Measurements from ENCODE around the gene ACOT11.
"Not testable (repeated sequence)": the region's sequence is repeated elsewhere in the genome, so short reads cannot be mapped to it uniquely, and the experiment has no call there.

Gene ACOT11

GRCh38 chr1:54636461-54637446 is 88.7 kb downstream of the ACOT11 start:
- not testable (repeated sequence) for DNase-seq (ENCODE audit: insufficient read length, low spot score); FAIRE-seq

DNA sequence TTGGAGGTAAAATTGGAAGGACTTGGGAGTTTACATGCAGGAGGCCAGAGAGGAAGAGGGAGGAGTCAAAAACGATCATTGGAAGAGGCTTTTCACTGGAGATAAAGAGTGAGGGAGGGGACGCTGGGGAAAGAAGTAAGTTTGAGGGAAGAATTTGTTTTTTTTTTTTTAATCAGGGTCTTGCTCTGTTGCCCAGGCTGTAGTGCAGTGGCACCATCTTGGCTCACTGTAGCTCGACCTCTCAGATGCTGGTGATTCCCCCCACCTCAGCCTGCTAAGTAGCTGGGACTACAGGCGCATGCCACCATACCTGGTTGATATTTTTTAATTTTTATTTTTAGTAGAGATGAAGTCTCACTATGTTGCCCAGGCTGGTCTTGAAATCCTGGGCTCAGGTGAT is 92.3 kb downstream of the ACOT11 start:
- FAIRE-seq (no peak), DNase-seq (ENCODE audit: insufficient read length, low spot score) (no peak)

DNA sequence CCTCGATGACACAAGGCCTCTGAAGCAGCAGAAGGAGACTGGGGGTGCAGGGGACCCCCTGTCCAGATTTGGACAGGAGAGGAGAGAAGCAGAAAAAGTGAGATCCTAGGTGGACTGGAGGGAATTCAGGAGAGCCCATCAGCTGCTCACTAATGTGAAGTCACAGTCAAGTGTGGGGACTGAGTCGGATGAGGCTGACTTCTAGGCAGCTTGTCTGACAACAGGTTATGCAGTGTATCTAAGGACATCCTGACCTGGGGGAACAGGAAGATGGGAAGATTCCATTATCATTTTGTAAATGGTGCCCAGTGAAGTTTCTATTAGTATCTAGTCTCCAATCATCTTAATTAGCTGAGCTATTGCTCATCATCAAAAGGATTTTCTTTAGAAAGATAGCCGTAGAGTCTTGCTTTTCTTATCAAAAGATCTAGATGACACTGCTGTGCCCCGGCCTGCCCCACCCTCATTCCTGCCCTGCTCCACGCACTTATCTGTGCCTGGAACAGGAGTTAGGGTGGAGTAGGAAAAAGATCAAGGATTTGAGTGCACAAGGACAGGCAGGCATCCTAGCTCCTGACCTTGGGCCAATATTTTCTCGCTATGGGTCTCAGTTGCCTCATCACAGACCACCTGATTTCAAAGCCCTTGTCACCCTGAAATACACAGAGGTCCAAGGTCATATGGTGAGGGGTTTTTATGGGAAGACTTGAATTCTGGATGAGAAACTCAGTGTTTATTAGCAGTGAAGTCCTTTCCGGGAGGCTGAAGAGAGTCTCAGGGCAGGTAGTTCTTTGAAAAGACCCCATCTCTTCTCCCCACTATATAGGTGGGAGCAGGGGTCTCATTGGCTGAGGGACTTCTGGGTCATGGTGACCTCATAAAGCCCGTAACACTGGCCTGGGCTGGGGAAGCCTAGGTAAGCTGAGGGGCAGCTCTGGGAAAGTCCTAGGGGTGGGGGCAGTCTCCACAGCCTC is 93.1 kb downstream of the ACOT11 start, which contains the start of gene MROH7:
TSS of gene MROH7 (plus strand) at position 924 of the 974 bp plus-strand sequence. CDS start 11,141 bp downstream, outside the sequence.
- FAIRE-seq (no peak), DNase-seq (ENCODE audit: insufficient read length, low spot score) (no peak)

DNA sequence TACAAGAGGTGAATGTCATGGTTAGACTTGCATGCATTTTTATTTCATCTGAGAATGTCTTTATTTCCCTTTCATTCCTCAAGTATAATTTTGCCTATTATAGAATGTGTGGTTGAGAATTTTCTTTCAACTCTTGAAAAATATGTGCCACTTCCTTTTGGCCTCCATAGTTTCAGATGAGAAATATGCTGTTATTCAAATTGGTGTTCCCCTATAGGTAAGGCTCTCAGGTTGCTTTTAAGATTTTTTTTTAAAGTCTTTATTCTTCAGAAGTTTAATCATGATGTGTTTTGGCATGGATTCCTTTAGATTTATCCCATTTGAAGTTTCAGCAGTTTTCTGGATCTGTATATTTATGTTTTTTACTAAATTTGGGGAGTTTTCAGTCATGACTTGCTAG is 95.7 kb downstream of the ACOT11 start:
- DNase-seq (ENCODE audit: insufficient read length, low spot score) = no peak
- no peak for FAIRE-seq

DNA sequence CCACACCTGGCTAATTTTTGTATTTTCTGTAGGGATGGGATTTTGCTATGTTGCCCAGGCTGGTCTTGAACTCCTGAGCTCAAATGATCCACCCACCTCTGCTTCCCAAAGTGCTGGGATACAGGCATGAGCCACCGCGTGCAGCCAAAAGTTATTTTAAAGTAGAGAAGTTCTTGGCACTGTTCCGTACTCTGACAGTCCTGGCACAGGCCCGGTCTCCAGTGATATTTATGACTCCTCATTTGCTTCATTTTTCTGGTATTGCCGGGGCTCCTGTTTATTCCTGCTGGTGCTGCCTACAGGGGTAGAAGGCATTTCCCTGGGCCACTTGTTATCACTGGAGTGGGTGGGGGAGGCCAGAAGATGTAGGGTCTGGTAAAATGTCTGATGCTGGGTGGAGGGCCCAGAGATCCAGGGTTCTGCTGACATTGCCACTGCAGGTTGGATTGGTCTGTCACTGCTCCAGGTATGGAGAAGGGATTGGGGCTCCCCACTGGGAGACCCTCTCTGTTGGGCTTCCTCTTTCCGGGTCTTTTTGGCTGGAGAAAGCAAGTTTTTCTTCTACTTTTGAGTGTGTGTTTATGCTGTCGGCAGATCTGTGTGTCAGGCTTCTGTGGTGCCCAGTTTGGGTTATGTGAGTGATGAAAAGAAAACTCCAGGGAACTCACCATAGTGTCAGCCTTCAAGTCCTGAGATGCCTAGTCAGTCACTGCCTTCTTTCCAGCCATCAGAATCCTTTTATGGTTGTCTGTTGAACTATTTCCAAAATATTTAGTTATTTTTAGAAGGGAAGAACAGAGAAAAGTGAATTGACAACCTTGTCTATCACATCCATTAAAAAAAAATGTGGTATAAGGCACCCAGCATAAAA is 98.0 kb downstream of the ACOT11 start:
- no peak for FAIRE-seq

GRCh38 chr1:54649130-54649898 is 101.3 kb downstream of the ACOT11 start:
- FAIRE-seq (no peak), DNase-seq (ENCODE audit: insufficient read length, low spot score) (no peak)

More for the DNA sequence above, 98.0 kb downstream of the ACOT11 start:
- no peak for DNase-seq (ENCODE audit: insufficient read length, low spot score)

DNA sequence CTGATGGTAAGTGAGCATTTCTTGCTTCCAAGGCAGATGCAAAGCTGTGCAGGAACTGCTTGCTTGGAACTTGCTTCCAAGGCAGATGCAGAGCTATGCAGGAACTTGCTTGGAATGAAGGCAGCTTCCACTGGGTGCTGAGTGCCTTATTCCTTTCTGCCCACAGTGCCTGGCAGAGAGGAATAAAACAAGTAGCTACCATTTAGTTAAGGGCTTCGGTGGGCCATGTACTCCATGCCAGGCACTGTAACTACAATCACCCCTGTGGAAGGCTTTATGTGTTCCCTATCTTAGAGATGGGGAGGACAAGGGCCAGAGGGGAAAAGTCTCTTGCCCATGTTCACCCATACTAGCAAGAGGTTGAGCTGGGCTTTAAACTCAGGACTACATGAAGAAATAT is 101.9 kb downstream of the ACOT11 start:
- DNase-seq (ENCODE audit: insufficient read length, low spot score) (no peak), FAIRE-seq (no peak)

- FAIRE-seq (no peak), DNase-seq (ENCODE audit: insufficient read length, low spot score) (no peak)
Observed at GRCh38 chr1:54650417-54650816, 102.4 kb downstream of the ACOT11 start.

DNA sequence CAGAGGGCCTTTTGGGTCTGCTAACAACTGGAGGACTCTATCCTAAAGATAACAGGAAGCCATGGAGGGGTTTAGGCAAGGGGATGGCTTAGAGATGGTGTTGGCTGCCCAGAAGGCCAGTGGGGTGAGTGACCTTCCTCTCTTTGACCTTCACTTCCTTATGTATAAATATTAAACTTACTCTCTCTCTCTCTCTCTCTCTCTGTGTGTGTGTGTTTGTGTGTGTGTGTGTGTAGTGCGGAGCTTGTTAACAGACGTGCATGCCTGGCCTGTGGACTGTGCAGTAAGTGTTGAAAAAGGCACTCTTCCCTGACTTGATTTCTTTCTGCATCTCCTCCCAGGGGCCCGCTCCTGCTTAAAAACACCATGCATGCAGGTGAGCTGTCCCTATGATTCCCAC is 103.6 kb downstream of the ACOT11 start:
- DNase-seq (ENCODE audit: insufficient read length, low spot score) (no peak), FAIRE-seq (no peak)

- FAIRE-seq (no peak), DNase-seq (ENCODE audit: insufficient read length, low spot score) (no peak)
Observed at GRCh38 chr1:54652168-54652567, 104.1 kb downstream of the ACOT11 start.

- DNase-seq (ENCODE audit: insufficient read length, low spot score) (no peak), FAIRE-seq (no peak)
Observed at GRCh38 chr1:54653036-54653435, 105.0 kb downstream of the ACOT11 start.

DNA sequence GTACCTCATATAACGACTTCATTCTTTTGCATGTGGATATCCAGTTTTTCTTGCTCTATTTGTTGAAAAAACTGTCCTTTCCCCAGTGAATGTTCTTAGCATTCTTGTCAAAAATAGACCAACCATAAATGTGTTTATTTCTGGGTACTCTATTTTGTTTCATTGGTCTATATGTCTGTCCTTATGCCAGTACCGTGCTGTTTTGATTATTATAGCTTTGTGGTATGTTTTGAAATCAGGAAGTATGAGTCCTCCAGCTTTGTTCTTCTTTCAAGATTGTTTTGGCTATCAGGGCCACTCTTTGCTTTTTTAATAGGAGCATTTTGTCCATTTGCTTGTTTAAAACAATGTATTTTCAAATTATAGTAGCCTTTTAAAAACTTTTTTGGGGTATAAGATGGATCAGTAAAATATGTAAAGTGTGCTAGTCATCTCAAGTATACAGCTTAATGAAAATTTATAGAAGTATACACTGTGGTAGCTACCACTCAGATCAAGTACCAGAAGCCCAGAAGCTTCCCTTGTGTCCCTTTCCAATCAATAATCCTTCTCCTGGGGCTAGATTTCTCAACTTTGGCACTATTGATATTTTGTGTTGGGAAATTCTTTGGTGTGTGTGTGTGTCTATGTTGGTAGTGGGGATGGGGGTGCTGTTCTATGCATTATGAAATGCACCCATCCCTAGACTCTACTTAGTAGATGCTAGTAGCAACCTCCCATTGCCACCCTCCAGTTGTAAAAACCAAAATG is 110.3 kb downstream of the ACOT11 start:
- FAIRE-seq (no peak), DNase-seq (ENCODE audit: insufficient read length, low spot score) (no peak)

Data from HTR-8/SVneo (cell line).